VCaP (cell line): Measurements from ENCODE around the gene UBE2L5.

Source experiments
- H3K27ac ChIP-seq: fragments of 450-650 bp; 2 replicates; pipeline ENCODE4 v1.5.1; 2017
- CTCF ChIP-seq: fragments of 450-650 bp; conservative IDR thresholded peaks from 2 replicates; pipeline ENCODE4 v1.5.1; 2017; ENCODE audit warnings: mild to moderate bottlenecking, moderate library complexity

The UBE2L5 gene

GRCh38 chr13:30422054-30422839 is at the start of gene UBE2L5:
TSS of gene UBE2L5 (plus strand) at chr13:30422493. CDS start at chr13:30427991, 5,498 bp downstream.
- H3K27ac ChIP-seq = peak within 1 kb of the TSS; percentile 97
- no peak for TF ChIP-seq CTCF

GRCh38 chr13:30373727-30374126 is 48.6 kb upstream of the UBE2L5 start:
- H3K27ac ChIP-seq = no peak overlapping the region
- TF ChIP-seq CTCF = no peak

- no peak for TF ChIP-seq CTCF
- no peak overlapping the region for H3K27ac ChIP-seq
Measured at GRCh38 chr13:30375265-30375835, 46.9 kb upstream of the UBE2L5 start.

GRCh38 chr13:30376426-30377311 is 45.6 kb upstream of the UBE2L5 start:
- no peak for TF ChIP-seq CTCF

GRCh38 chr13:30377312-30377685 is 45.0 kb upstream of the UBE2L5 start:
- no peak for TF ChIP-seq CTCF
- H3K27ac ChIP-seq = no peak overlapping the region

More at GRCh38 chr13:30376426-30377311, 45.6 kb upstream of the UBE2L5 start:
- H3K27ac ChIP-seq = no peak overlapping the region

GRCh38 chr13:30378191-30378590 is 44.1 kb upstream of the UBE2L5 start:
- H3K27ac ChIP-seq = no peak overlapping the region
- no peak for TF ChIP-seq CTCF

- no peak overlapping the region for H3K27ac ChIP-seq
- TF ChIP-seq CTCF = no peak
Measured at GRCh38 chr13:30381049-30381448, 41.2 kb upstream of the UBE2L5 start.
